SK-N-SH treated with all-trans-retinoic acid at 6 μM for 48 hours (cell line): ENCODE data around the gene CRYBA2.

Experiments used
- PATZ1 ChIP-seq: fragments of 250-450 bp; sonication (Bioruptor Pico); IDR thresholded peaks from 2 replicates; pipeline ENCODE4 v1.8.0; 2020; ENCODE audit warnings: mild to moderate bottlenecking, moderate library complexity, borderline replicate concordance
- ZC3H10 ChIP-seq: fragments of 250-450 bp; sonication (Bioruptor Pico); IDR thresholded peaks from 2 replicates; pipeline ENCODE4 v1.5.1; 2021; ENCODE audit warnings: mild to moderate bottlenecking, moderate library complexity

GRCh38 chr2:219001577-219002394 is 8.6 kb upstream of the CRYBA2 start:
- TF ChIP-seq ZC3H10 (CRISPR knock-in tag) = no peak
- TF ChIP-seq PATZ1 (CRISPR knock-in tag) = no peak
